Upper lobe of left lung (tissue), 6 donors: ENCODE results near the gene AOX1. TPM values are rescaled to one million over a fixed set of nuclear protein-coding genes. Genes with fewer than 3 reads are reported as not detected.
"Not testable (repeated sequence)": the region's sequence is repeated elsewhere in the genome, so short reads cannot be mapped to it uniquely, and the experiment has no call there.

Experiments
- ATAC-seq, 2 donors: fragments of 200-7000 bp; cut with Tn5 transposase; one replicate each; pipeline ENCODE4 v1.9.1; 2022; ENCODE audit warnings: mild to moderate bottlenecking in 2 of 2, moderate library complexity in 2 of 2; ENCODE audit not compliant: low FRiP score in 2 of 2
- DNase-seq, 2 donors: peaks; one replicate each; pipeline ENCODE4 v3.0.0-alpha.2; 2019 to 2020
- H3K27ac ChIP-seq, 4 donors: fragments of 200-600 bp; sonication (generic); one replicate each; pipeline ENCODE4 v1.5.1; 2016 to 2019
- H3K27me3 ChIP-seq, 4 donors: fragments of 200-600 bp; sonication (generic); one replicate each; pipeline ENCODE4 v1.5.1; 2017 to 2019
- H3K36me3 ChIP-seq, 4 donors: fragments of 200-600 bp; sonication (generic); one replicate each; pipeline ENCODE4 v1.5.1; 2016 to 2019
- H3K4me1 ChIP-seq, 4 donors: fragments of 200-600 bp; sonication (generic); one replicate each; pipeline ENCODE4 v1.5.1; 2018 to 2019
- H3K4me3 ChIP-seq, 4 donors: fragments of 200-600 bp; sonication (generic); one replicate each; pipeline ENCODE4 v1.5.1; 2017 to 2019; ENCODE audit warnings: mild to moderate bottlenecking in 2 of 4, moderate library complexity in 1 of 4
- H3K9me3 ChIP-seq, 4 donors: fragments of 200-600 bp; sonication (generic); one replicate each; pipeline ENCODE4 v1.5.1; 2018 to 2019
- CTCF ChIP-seq, 6 experiments: fragments of 450-650 bp in 4 of 6; fragments of 200-600 bp in 2 of 6; sonication (generic) in 2 of 6; IDR thresholded peaks; one replicate each; pipeline ENCODE4 v1.5.1; 2016 to 2019; ENCODE audit warnings: antibody characterized with exemption in 6 of 6
- EP300 ChIP-seq, 4 donors: sonication (generic); formaldehyde crosslinking; IDR thresholded peaks; one replicate each; pipeline ENCODE4 v1.5.1; 2017; ENCODE audit warnings: antibody characterized with exemption in 4 of 4, control low read depth in 2 of 4
- POLR2A ChIP-seq, 4 donors: fragments of 450-650 bp; IDR thresholded peaks; one replicate each; pipeline ENCODE4 v1.5.1; 2016 to 2017; ENCODE audit warnings: antibody characterized with exemption in 4 of 4, mild to moderate bottlenecking in 2 of 4
- POLR2AphosphoS5 ChIP-seq, 2 donors: sonication (generic); formaldehyde crosslinking; IDR thresholded peaks; one replicate each; pipeline ENCODE4 v1.5.1; 2017; ENCODE audit warnings: antibody characterized with exemption in 2 of 2
- WGBS, 2 donors: methylation state at CpG; one replicate each; pipeline ENCODE4 v1.1.5; 2017 to 2018; 5-methylcytosine and 5-hydroxymethylcytosine counted together
- total RNA-seq, 6 donors: library from RNA; depleted of rRNA in 4 of 6; stranded (reverse); fragments of >200 nt in 4 of 6; gene quantifications; one replicate each; pipeline versions ENCODE4 v1.1.0 to v1.2.1, GENCODE V29; 2016 to 2021
- donor health status: DM: no; HTN: no; CAD: no; lungs with moderate emphysema.
- donor health status: DM: no; HTN: yes; CAD: no; lungs with severe emphysema.

Gene AOX1
- total RNA-seq, 6 donors from 2014 or later: 8.7 to 49.0 (median 27.5) TPM

GRCh38 chr2:200625958-200626363 lies 40.1 kb downstream of the AOX1 start:
- no peaks in the 10 kb centered on the region for H3K9me3 ChIP-seq
- no peak overlapping the region for H3K4me3 ChIP-seq
- DNase-seq (no peak), ATAC-seq (no peak)
- no peaks in the 10 kb centered on the region for H3K36me3 ChIP-seq
- TF ChIP-seq CTCF (IDR thresholded peaks at IDR 0.05) (no peak), POLR2AphosphoS5 (IDR thresholded peaks at IDR 0.05) (no peak), POLR2A (IDR thresholded peaks at IDR 0.05) (no peak), EP300 (IDR thresholded peaks at IDR 0.05) (no peak)
- H3K27me3 ChIP-seq: no peaks in the 10 kb centered on the region
- no peak overlapping the region for H3K27ac ChIP-seq
- no peaks in the 10 kb centered on the region for H3K4me1 ChIP-seq
- 68 to 73% methylated on average over 2 of the region's 2 CpGs for WGBS, 2 donors

GRCh38 chr2:200627110-200627770 lies 41.4 kb downstream of the AOX1 start:
- no peaks in the 10 kb centered on the region for H3K27me3 ChIP-seq
- H3K36me3 ChIP-seq: no peaks in the 10 kb centered on the region
- H3K4me1 ChIP-seq: no peaks in the 10 kb centered on the region
- no peaks in the 10 kb centered on the region for H3K9me3 ChIP-seq
- H3K27ac ChIP-seq: no peak overlapping the region
- H3K4me3 ChIP-seq: no peak overlapping the region
- no peak for DNase-seq
- TF ChIP-seq POLR2A (IDR thresholded peaks at IDR 0.05): no peak
- TF ChIP-seq EP300 (IDR thresholded peaks at IDR 0.05): no peak
- TF ChIP-seq POLR2AphosphoS5 (IDR thresholded peaks at IDR 0.05): no peak
- no peak for TF ChIP-seq CTCF (IDR thresholded peaks at IDR 0.05)
- 67 to 70% methylated on average over 4 of the region's 4 CpGs for WGBS, 2 donors
- ATAC-seq: no peak

- H3K36me3 ChIP-seq, H3K27ac ChIP-seq, H3K9me3 ChIP-seq, ATAC-seq, H3K27me3 ChIP-seq, H3K4me1 ChIP-seq, DNase-seq, H3K4me3 ChIP-seq: not testable (repeated sequence)
- WGBS, 2 donors: 79 to 83% methylated on average over 4 of the region's 4 CpGs
Measured at GRCh38 chr2:200628461-200628860, 42.6 kb downstream of the AOX1 start.

GRCh38 chr2:200631287-200631686 lies 45.5 kb downstream of the AOX1 start:
- 62 to 73% methylated on average over 1 of the region's 1 CpG for WGBS, 2 donors
- no peak for ATAC-seq

More at GRCh38 chr2:200631287-200631686, 45.5 kb downstream of the AOX1 start:
- no peaks in the 10 kb centered on the region for H3K36me3 ChIP-seq
- H3K4me1 ChIP-seq: no peaks in the 10 kb centered on the region
- no peak for DNase-seq
- no peak overlapping the region for H3K27ac ChIP-seq
- no peak for TF ChIP-seq POLR2AphosphoS5 (IDR thresholded peaks at IDR 0.05)
- TF ChIP-seq CTCF (IDR thresholded peaks at IDR 0.05): no peak
- TF ChIP-seq POLR2A (IDR thresholded peaks at IDR 0.05): no peak
- no peak for TF ChIP-seq EP300 (IDR thresholded peaks at IDR 0.05)
- peaks cover 0 to 6% (median 0%) of the 10 kb centered on the region in 4 donors for H3K9me3 ChIP-seq
- H3K27me3 ChIP-seq: no peaks in the 10 kb centered on the region
- H3K4me3 ChIP-seq: no peak overlapping the region
